GM23338 (cell line): Measurements from ENCODE around the gene STARD4.

Experiments used
- CREB1 ChIP-seq: fragments of 250-450 bp; sonication (Bioruptor Pico); IDR thresholded peaks from 2 replicates; pipeline ENCODE4 v1.5.0; 2020; ENCODE audit warnings: low read depth, mild to moderate bottlenecking, moderate library complexity
- CTCF ChIP-seq, 2 experiments: fragments of 200-600 bp in 1 of 2; sonication (generic) in 1 of 2; conservative IDR thresholded peaks; 2 replicates each; pipeline versions ENCODE4 v1.5.1 to v1.6.1; 2016 to 2017; ENCODE audit warnings: antibody characterized with exemption in 2 of 2, low read depth in 2 of 2, mild to moderate bottlenecking in 2 of 2, moderate library complexity in 1 of 2
- EZH2 ChIP-seq: fragments of 200-600 bp; sonication (generic); IDR thresholded peaks from one replicate; pipeline ENCODE4 v1.8.0; 2017; ENCODE audit warnings: antibody characterized with exemption, mild to moderate bottlenecking, low read depth; ENCODE audit not compliant: unreplicated experiment
- EZH2phosphoT487 ChIP-seq: fragments of 200-600 bp; sonication (generic); IDR thresholded peaks from one replicate; pipeline ENCODE4 v1.8.1; 2018; ENCODE audit warnings: antibody characterized with exemption; ENCODE audit not compliant: unreplicated experiment
- JUNB ChIP-seq: IDR thresholded peaks from one replicate; pipeline ENCODE4 v1.6.1; 2016; ENCODE audit warnings: antibody characterized with exemption; ENCODE audit not compliant: unreplicated experiment
- NANOG ChIP-seq: IDR thresholded peaks from 2 replicates; pipeline ENCODE4 v1.6.1; 2016; ENCODE audit warnings: antibody characterized with exemption, borderline replicate concordance
- POLR2AphosphoS5 ChIP-seq: IDR thresholded peaks from 2 replicates; pipeline ENCODE4 v1.6.1; 2016; ENCODE audit warnings: antibody characterized with exemption, low read depth
- REST ChIP-seq: IDR thresholded peaks from one replicate; pipeline ENCODE4 v1.6.1; 2018; ENCODE audit warnings: antibody characterized with exemption; ENCODE audit not compliant: unreplicated experiment
- STAT1 ChIP-seq: IDR thresholded peaks from one replicate; pipeline ENCODE4 v1.6.1; 2016; ENCODE audit warnings: antibody characterized with exemption; ENCODE audit not compliant: unreplicated experiment
- ZNF114 ChIP-seq: fragments of 250-450 bp; sonication (Bioruptor Pico); IDR thresholded peaks from 2 replicates; pipeline ENCODE4 v1.5.0; 2020; ENCODE audit warnings: mild to moderate bottlenecking, moderate library complexity
- ZNF331 ChIP-seq: fragments of 250-450 bp; sonication (Bioruptor Pico); IDR thresholded peaks from 2 replicates; pipeline ENCODE4 v1.5.0; 2020; ENCODE audit warnings: low read depth, mild to moderate bottlenecking, moderate library complexity
- ZNF462 ChIP-seq: fragments of 250-450 bp; sonication (Bioruptor Pico); IDR thresholded peaks from 2 replicates; pipeline ENCODE4 v1.5.0; 2020; ENCODE audit warnings: mild to moderate bottlenecking, moderate library complexity
- TF ChIP-seq, protein P1 (sequence below): IDR thresholded peaks from 2 replicates; pipeline ENCODE4 v1.6.1; 2016; ENCODE audit warnings: antibody characterized with exemption

GRCh38 chr5:111518777-111519176 lies 6.4 kb upstream of the STARD4 start:
- TF ChIP-seq CTCF (conservative IDR thresholded peaks at IDR 0.05; ENCODE audit: low read depth in 2 of 2): no peak
- TF ChIP-seq STAT1: no peak
- no peak for TF ChIP-seq POLR2AphosphoS5
- TF ChIP-seq EZH2phosphoT487: no peak
- no peak for TF ChIP-seq EZH2
- no peak for TF ChIP-seq ZNF114
- no peak for TF ChIP-seq CREB1 (CRISPR knock-in tag)
- no peak for TF ChIP-seq REST
- no peak for TF ChIP-seq JUNB
- TF ChIP-seq NANOG: no peak
- TF ChIP-seq, protein P1, sequence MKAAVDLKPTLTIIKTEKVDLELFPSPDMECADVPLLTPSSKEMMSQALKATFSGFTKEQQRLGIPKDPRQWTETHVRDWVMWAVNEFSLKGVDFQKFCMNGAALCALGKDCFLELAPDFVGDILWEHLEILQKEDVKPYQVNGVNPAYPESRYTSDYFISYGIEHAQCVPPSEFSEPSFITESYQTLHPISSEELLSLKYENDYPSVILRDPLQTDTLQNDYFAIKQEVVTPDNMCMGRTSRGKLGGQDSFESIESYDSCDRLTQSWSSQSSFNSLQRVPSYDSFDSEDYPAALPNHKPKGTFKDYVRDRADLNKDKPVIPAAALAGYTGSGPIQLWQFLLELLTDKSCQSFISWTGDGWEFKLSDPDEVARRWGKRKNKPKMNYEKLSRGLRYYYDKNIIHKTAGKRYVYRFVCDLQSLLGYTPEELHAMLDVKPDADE: no peak
- no peak for TF ChIP-seq ZNF331 (CRISPR knock-in tag)
- no peak for TF ChIP-seq ZNF462 (CRISPR knock-in tag)
